Urothelium cell line (cell line): ENCODE data around the gene FAM47A.

Source experiments
- DNase-seq: peaks from one replicate; pipeline ENCODE4 v3.0.0; 2011; ENCODE audit warnings: low spot score, mixed read lengths
- FAIRE-seq: peaks from 2 replicates; lab custom pipeline; 2011; peaks lifted over from hg19 to GRCh38; lab: Jason Lieb, UNC

Gene FAM47A

DNA sequence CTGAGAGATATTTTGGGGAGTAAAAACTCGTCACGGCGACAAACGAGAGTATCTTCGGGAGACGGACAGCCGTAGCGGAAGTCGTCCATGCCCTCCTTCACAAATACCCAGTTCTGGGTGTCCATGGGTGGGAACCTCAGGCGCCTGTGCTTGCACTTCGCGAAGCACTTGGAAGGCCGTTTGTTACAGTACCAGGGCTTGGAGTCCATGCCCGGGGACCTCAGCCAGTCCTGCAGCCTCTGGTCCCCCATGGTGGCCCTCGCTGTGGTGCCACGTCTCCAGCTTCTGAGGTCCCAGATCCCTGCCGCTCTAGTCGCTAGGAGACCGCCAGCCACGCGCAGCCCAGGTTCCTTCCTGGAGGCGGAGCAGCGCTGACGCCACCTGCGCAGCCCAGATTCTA is at the start of gene FAM47A:
FAM47A (minus strand) TSS at position 287 of the 400 bp plus-strand sequence; CDS start at position 251, 36 bp downstream.
- no peak for FAIRE-seq
- no peak for DNase-seq

GRCh38 chrX:34147345-34147744 is 15.2 kb upstream of the FAM47A start:
- DNase-seq (no peak), FAIRE-seq (no peak)

DNA sequence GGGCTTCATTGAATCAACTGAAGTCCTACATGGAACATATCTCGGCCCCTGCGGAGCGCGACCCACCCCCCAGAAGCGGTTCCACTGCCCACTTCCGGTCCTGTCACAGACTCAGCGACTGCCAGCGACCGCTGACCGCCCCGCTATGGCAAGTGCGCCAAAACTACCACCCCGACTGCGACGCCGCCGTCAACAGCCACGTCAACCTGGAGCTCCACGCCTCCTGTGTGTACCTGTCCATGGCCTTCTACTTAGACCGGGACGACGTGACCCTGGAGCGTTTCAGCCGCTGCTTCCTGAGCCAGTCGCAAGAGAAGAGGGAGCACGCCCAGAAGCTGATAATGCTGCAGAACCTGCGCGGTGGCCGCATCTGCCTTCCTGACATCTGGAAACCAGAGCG is 14.8 kb upstream of the FAM47A start:
- FAIRE-seq = no peak
- no peak for DNase-seq

DNA sequence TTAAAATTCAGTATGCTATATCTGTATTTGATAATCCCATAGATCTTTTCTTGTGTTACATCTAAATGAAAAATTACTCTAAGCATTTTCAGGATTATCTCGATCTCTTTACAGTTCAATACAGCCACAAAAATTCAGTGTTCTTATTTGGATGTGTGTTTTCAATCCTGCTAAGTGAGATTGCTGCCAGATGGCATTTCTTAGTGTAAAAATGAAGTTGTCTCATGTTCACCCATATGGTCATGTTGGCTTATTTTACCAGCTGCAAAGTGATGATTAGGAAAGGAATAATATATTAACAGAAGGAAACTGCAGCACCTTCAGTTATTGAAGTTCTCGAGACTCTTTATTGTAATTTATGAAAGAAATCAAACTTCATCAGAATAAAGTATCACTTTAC is 12.1 kb upstream of the FAM47A start:
- FAIRE-seq (no peak), DNase-seq (no peak)

DNA sequence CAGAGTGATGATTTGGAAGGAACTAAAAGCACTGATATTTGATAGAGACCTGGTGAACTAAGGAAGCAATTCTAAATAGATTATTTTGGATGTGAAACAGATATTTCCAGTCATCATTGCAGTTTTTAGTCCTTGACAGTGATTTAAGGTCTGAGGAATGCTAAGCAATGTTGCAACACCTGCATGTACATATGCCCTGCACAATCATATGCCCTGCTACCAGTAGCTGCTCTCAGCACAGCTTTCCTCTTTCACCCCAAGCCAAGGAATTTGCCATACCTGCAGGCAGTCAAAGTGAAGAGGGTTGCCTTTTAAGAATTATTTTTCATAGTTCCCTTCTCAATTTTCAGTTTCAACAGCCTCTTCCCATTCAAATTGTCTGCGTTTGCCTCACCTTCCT is 8.7 kb upstream of the FAM47A start:
- no peak for FAIRE-seq
- DNase-seq = no peak

DNA sequence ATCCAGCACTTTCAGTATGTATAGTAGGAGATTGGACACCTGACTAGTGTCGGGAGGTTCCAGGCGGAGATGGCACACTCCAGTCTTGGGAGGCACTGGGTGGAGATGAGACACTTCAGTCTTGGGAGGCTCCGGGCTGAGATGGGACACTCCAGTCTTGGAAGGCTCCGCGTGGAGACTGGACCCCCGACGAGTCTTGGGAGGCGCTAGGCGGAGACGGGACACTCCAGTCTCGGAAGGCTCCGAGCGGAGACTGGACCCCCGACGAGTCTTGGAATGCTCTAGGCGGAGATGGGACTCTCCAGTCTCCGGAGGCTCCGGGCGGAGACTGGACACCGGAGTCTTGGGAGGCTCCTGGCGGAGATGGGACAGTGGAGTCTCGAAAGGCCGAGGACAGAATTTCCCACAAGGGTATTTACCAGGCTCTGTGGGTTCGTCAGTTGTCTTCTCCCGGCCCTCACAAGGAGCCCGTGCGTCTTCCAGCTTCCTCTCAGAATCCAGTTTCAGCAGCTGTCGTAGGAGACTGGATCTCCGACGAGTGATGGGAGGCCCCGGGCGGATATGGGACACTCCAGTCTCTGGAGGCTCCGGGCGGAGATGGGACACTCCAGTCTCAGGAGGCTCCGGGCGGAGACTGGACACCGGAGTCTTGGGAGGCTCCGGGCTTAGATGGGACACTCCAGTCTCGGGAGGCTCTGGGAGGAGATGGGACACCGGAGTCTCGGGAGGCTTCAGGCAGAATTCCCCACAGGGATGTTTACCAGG is 952 bp downstream of the FAM47A start:
- DNase-seq (no peak), FAIRE-seq (no peak)

DNA sequence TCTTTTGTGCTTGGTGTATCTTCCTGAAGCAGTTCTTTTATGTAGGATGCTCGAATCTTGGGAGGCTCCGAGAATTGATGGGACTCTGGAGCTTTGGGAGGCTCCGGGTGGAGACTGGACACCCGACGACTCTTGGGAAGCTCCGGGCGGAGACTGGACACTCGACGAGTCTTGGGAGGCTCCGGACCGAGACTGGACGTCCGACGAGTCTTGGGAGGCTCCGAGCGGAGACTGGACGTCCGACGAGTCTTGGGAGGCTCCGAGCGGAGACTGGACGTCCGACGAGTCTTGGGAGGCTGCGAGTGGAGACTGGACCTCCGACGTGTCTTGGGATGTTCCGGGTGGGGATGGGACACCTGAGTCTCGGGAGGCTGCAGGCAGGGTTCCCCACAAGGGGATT is 1.6 kb downstream of the FAM47A start:
- no peak for DNase-seq
- FAIRE-seq = no peak

- no peak for FAIRE-seq
- DNase-seq = no peak
These were observed 6.1 kb downstream of the FAM47A start for GRCh38 chrX:34126011-34126410.

GRCh38 chrX:34119122-34119521 is 13.0 kb downstream of the FAM47A start:
- DNase-seq (no peak), FAIRE-seq (no peak)

GRCh38 chrX:34112459-34112858 is 19.7 kb downstream of the FAM47A start:
- FAIRE-seq = no peak

More at GRCh38 chrX:34112459-34112858, 19.7 kb downstream of the FAM47A start:
- no peak for DNase-seq
